ENCODE measurements around the gene CPTP.

The CPTP gene

DNA sequence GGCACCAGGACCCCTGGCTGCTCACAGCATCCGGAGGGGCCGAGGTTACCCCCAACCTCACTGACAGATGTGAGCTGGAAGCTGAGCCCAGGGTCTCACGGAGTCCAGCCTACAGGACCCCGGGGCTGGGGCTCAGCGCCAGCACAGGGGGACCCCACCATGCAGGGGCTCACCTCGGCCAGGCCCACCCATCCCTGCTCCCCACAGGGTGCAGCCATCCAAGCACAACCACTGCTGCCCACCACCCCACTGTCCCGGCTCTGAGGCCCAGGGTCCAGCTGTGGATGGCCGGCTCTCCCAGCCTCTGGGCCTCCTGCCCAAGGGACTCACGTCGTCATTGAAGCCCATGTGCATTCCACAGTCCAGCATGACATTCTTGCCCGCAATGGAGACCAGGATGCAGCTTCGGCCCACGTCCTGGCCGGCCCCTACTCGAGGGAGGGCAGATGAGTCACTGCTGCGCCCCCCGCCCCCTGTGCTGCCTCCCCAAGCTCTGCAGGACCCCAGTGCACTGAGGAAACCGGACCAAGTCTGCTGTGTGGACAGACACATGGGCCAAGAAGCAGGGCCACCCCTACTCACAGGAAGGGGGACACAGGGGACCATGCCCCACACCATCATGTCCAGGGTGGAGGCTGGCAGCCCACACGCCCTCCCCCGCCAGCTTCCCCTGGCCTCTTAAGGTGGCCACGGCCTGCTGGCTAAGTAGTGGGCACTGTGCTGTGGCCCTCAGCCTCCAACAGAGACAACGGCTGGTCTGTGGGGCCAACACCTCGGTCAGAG, 3.7 kb upstream of the CPTP start:
- no peak for DNase-seq

DNA sequence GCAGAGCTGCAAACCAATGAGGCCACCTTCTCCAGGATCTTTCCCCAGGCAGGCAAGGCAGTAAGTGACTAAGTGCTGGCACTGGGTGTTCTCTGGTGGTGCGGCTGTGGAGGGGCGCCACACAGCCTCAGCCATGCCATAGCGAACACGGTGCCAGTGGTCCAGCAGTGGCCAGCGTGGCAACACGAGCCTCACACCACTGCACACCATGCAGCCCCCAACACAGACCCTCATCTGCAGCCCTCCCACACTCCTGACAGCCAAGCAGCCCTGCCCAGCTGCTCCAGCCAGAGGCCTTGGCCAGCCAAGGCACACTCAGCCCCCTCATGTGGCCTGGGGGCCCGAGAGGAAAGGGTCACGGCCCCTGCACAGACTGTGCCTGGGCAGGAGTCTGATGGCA, 3.1 kb upstream of the CPTP start:
- DNase-seq: no peak

DNA sequence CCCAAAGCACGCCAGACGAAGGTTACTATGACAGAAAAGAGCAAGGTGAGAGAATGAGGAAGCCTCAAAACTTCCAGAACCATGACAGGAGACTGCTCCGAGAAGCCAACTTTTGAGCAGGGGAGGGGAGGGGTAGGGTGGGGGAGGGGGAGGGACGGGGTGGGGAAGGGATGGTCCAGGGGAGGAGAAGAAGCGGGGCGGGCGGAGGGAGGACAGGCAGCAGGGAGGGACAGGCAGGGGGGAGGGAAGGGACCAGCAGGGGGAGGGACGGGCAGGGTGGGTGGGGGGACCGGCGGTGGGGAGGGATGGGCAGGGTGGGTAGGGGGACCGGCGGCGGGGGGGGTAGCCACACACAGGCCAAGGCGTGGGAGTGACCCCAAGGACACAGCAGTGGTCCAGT, 2.2 kb upstream of the CPTP start:
- DNase-seq: no peak

DNA sequence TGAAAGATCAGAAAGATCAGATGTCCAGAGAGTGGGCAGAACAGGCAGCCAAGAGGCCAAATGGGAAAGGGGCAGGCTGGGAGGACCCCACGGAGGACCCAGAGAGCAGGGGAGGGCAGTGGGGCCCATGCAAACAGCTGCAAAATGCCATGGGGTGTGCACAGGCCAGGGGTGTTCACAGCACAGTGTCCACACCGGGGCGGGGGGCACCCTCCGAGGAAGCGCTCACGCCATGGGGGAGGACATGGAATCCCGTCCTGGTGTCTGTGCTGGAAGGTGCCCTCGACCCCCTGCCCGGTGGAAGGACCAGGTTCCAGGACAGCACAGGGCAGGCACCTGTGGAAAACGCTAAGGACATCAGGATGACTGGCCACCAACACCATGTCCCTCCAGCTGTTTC, 1.6 kb upstream of the CPTP start:
- DNase-seq: no peak

DNA sequence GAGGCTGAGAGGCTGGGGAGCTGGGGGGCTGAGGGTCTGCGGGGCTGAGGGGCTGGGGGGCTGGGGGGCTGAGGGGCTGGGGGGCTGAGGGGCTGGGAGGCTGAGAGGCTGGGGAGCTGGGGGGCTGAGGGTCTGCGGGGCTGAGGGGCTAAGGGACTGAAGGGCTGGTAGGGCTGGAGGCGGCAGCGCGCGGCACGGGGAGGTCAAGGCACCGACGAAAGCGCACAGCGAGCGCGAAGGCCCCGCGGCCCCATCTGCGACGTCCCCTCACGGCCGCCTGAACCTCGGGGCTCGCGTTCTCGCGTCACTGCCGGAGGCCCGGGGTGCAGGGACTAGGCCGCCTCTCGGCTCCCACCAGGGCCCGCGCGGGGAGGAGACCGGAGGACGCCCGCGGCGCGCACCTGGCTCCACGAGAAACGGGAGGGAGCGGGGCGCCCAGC, 498 bp upstream of the CPTP start:
- no peak for DNase-seq

DNA sequence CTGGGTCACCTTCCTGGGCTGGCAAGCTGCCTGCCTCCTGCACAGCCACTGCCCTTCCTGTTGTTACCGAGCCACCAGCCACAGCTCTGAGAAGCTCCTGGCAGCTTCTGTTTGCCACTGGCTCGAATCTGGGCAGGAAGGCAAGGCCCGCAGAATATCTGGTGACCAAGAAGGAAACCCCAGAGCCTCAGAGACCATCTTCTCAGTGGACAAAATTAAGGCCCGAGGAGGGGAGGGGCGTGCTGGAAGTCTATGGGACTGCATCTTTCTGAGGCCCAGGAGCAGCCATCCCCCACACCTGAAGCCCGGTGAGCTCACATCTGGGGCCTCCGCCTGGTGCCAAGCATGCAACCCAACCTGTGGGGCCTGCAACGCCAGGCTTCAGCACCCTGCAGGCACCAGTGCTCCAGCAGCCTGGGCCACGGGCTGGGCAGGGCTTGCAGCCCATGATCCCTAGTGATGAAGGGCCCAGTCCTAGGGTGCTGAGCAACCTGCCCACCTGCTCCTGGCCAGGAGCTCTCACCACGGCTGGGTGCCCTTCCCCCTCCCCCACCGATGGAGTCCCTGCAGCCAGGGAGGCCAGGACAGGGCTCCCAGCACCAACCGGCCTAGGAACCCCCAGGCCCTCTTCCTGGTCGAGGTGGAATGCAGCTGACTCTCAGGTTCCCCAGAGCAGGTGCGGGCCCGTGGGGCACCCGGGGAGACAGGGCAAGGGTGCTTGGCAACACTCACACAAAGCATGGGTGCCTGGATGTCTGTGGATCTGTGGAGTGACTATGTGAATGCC, 879 bp downstream of the CPTP start:
- DNase-seq: no peak

DNA sequence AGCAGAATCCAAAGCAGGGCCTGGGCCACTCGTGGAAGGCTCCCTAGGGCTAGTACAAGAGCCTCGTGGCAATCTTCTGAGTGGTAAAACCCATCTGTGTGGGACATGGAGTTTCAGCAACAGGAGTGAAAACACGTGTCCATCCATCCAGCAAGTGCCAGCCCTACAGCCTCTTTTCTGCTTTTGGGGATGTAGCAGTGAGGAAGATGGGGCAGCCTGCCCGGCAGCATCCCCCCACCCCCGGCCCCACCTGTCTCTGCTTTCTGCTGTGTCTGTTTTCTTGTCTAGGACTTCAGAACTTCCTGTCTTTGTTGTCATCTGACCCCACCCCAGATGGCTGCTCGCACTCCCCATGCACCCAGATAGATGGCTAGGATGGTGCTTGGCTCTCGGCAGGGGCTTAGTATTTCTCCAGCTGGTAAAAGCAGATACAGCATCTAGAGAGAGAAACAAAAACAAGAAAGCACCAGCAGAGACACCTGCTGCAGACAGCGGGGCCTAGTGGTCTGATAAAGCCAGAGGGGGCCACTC, 1.5 kb downstream of the CPTP start:
- DNase-seq: no peak

DNA sequence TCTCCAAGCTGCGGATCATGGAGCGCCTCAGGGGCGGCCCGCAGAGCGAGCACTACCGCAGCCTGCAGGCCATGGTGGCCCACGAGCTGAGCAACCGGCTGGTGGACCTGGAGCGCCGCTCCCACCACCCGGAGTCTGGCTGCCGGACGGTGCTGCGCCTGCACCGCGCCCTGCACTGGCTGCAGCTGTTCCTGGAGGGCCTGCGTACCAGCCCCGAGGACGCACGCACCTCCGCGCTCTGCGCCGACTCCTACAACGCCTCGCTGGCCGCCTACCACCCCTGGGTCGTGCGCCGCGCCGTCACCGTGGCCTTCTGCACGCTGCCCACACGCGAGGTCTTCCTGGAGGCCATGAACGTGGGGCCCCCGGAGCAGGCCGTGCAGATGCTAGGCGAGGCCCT, 2.7 kb downstream of the CPTP start:
- DNase-seq: no peak

DNA sequence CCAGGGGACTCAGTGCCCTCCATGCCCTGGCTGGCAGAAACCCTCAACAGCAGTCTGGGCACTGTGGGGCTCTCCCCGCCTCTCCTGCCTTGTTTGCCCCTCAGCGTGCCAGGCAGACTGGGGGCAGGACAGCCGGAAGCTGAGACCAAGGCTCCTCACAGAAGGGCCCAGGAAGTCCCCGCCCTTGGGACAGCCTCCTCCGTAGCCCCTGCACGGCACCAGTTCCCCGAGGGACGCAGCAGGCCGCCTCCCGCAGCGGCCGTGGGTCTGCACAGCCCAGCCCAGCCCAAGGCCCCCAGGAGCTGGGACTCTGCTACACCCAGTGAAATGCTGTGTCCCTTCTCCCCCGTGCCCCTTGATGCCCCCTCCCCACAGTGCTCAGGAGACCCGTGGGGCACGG, 3.7 kb downstream of the CPTP start:
- DNase-seq: no peak

DNA sequence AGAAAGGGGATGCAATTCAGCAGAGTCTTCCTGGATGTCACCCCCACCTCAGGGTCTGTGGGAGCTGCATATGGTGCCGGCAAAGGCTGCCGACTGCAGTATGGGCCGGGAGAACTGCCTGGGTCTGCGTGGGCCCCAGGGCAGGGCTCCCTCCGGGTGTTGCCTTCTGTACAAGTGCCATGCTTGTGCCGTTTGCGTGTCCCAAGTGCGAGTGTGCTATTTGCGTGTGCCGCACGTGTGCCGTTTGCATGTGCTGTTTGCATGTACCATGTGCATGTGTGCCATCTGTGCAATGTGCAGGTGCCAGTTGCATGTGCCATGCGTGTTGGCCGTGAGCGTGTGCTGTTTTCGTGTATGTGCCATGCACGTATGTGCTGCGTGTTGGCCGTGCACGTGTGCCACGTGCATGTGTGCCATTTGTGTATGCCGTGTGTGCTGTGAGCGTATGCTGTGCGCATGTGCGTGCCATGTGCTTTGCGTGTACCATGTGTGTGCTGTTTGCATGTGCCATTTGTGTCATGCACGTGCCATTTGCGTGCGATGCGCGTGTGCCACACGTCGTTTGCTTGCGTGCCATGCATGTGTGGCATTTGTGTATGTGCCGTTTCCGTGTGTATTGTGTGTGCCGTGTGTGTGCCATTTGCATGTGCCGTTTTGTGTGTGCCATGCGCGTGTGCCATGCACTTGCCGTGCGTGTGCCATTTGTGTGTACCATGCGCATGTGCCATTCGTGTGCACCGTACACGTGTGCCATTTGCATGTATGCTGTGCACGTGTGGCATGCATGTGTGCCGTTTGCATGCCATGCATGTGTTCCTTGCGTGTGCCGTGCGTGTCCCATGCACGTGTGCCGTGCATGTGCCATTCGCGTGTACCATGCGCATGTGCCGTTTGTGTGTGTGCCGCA, 5.0 kb downstream of the CPTP start:
- DNase-seq: no peak

DNA sequence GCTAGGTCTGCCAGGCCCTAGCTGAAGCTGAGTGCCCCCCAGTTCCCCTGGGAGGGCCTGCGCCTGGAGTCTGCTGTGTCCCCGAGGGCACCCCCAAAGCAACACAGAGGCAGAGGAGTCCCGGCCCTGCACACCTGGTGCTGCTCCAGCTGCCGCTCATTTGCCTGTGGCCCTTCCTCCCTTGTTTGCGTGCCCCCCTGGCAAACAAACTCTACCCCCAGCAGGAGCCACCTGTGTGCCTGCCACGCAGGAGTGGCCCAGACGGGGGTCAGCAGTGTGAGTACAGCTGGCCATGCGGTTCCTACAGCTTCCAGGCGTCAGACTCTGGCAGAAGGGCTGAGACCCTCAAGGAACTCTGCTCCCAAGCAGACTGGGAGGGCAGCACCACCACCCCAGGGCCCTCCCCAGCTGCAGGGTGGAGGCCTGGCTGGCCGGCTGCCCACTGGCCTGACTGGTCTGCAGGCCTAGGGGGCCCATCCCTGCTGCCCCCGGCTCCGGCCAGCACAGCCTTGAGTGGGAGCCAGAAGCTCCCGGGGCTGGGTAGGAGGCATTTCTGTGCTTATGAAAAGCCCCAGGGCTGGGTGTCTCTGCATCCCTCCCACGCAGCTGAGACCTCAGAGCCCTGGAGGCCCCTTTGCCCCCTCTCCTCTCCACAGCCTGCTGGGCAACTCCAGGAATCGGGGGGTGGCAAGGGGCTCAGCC, 5.9 kb downstream of the CPTP start:
- DNase-seq: no peak

DNA sequence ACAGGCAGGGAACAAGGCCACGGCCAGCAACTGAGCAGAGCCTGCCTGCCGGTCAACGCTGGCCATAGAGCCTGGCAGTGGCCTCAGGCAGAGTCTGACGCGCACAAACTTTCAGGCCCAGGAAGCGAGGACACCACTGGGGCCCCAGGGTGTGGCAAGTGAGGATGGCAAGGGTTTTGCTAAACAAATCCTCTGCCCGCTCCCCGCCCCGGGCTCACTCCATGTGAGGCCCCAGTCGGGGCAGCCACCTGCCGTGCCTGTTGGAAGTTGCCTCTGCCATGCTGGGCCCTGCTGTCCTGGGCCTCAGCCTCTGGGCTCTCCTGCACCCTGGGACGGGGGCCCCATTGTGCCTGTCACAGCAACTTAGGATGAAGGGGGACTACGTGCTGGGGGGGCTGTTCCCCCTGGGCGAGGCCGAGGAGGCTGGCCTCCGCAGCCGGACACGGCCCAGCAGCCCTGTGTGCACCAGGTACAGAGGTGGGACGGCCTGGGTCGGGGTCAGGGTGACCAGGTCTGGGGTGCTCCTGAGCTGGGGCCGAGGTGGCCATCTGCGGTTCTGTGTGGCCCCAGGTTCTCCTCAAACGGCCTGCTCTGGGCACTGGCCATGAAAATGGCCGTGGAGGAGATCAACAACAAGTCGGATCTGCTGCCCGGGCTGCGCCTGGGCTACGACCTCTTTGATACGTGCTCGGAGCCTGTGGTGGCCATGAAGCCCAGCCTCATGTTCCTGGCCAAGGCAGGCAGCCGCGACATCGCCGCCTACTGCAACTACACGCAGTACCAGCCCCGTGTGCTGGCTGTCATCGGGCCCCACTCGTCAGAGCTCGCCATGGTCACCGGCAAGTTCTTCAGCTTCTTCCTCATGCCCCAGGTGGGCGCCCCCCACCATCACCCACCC, 6.7 kb downstream of the CPTP start, which contains the start of gene TAS1R3:
Gene TAS1R3, plus strand, starts transcription at position 213 of the 898 bp plus-strand sequence. Its CDS starts 66 bp downstream, at position 279.
- DNase-seq: no peak

DNA sequence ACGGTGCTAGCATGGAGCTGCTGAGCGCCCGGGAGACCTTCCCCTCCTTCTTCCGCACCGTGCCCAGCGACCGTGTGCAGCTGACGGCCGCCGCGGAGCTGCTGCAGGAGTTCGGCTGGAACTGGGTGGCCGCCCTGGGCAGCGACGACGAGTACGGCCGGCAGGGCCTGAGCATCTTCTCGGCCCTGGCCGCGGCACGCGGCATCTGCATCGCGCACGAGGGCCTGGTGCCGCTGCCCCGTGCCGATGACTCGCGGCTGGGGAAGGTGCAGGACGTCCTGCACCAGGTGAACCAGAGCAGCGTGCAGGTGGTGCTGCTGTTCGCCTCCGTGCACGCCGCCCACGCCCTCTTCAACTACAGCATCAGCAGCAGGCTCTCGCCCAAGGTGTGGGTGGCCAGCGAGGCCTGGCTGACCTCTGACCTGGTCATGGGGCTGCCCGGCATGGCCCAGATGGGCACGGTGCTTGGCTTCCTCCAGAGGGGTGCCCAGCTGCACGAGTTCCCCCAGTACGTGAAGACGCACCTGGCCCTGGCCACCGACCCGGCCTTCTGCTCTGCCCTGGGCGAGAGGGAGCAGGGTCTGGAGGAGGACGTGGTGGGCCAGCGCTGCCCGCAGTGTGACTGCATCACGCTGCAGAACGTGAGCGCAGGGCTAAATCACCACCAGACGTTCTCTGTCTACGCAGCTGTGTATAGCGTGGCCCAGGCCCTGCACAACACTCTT, 7.6 kb downstream of the CPTP start:
- DNase-seq: no peak

DNA sequence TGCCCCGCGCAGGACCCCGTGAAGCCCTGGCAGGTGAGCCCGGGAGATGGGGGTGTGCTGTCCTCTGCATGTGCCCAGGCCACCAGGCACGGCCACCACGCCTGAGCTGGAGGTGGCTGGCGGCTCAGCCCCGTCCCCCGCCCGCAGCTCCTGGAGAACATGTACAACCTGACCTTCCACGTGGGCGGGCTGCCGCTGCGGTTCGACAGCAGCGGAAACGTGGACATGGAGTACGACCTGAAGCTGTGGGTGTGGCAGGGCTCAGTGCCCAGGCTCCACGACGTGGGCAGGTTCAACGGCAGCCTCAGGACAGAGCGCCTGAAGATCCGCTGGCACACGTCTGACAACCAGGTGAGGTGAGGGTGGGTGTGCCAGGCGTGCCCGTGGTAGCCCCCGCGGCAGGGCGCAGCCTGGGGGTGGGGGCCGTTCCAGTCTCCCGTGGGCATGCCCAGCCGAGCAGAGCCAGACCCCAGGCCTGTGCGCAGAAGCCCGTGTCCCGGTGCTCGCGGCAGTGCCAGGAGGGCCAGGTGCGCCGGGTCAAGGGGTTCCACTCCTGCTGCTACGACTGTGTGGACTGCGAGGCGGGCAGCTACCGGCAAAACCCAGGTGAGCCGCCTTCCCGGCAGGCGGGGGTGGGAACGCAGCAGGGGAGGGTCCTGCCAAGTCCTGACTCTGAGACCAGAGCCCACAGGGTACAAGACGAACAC, 8.3 kb downstream of the CPTP start:
- DNase-seq: no peak

DNA sequence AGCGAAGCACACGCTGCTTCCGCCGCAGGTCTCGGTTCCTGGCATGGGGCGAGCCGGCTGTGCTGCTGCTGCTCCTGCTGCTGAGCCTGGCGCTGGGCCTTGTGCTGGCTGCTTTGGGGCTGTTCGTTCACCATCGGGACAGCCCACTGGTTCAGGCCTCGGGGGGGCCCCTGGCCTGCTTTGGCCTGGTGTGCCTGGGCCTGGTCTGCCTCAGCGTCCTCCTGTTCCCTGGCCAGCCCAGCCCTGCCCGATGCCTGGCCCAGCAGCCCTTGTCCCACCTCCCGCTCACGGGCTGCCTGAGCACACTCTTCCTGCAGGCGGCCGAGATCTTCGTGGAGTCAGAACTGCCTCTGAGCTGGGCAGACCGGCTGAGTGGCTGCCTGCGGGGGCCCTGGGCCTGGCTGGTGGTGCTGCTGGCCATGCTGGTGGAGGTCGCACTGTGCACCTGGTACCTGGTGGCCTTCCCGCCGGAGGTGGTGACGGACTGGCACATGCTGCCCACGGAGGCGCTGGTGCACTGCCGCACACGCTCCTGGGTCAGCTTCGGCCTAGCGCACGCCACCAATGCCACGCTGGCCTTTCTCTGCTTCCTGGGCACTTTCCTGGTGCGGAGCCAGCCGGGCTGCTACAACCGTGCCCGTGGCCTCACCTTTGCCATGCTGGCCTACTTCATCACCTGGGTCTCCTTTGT, 9.1 kb downstream of the CPTP start:
- DNase-seq: no peak

DNA sequence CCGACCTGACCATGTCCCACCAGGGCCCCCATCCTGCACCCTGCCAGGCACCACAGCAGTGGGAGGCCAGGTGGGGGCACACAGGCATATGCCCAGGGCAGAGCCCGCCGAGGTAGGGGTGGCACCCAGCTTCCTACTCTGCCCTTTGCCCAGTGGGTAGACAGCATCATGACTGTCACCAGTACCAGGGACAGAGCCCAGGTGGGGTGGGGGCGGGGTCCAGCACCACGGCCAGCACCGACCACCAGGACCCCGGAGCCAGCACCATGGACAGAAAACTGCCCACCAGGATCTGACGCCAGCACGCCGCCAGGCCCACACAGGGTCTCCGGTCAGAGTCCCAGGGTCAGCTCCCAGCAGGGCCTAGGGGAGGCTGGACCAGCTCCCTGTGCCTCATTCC, 10.2 kb downstream of the CPTP start:
- no peak for DNase-seq

DNA sequence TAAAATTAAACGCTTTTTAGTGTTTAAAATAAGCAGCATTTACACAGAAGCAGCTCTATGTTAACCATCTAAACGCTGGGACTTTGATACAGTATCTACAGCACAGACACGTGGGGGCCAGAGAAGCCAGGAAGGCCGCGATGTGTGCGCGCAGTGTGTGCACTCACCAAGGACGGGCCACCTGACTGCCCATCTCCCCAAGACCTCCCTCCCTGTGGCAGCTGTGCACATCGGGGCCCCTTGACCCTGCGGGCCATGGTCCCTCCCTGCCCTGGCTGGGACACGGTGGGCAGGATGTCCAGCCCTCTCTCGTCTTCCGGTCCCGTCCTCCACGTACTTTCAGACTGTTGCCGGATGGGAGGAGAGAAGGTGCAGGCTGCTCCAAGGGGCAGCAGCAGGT, 10.7 kb downstream of the CPTP start:
- DNase-seq: no peak

DNA sequence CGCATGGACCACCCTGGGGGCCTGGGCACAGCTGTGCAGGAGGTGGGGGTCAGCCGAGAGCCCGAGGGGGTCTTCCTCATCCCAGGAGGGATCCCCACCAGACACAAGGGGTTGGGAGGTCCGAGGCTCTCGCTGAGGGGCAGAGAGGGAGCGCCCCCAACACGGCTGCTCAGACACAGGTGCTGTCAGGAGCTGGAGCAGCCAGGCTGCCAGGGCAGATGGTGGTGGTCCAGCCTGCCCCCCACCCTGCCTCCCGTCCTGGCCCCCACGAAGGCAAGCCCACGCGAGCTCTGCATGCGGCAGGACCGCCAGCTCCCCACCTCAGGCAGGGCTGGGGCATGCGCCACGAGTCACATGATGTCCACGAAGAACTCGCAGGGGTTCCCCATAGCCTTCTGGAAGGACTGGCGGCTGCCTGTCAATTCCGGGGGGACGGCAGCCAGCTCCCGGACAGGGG, 11.2 kb downstream of the CPTP start:
- no peak for DNase-seq

DNA sequence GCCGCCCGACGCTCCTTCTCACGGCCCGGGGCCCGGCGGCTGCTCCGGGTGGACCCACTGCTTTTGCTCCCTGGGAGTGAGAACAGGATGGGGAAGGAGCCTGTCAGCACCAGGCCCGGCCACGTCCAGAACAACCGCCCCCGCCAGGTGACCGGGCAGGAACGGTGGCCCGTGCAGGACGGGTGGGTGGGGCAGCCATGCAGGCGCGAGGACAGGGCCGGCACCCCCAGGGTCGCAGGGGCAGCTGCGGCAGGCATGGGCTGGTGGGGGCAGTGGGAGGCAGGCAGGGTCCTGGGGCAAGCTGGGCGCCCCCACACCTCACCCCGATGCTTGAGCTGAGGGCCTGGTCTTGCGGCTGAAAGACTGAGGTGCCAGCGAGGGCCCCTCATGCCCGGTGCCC, 11.8 kb downstream of the CPTP start:
- no peak for DNase-seq

All from activated CD4-positive, alpha-beta T cell treated with anti-CD3 and anti-CD28 coated beads, Interleukin-2, amount 50 U/mL, for 1 hour (primary cell).